ENCODE data around the gene PGBD2.
"Not testable (repeated sequence)": the region's sequence is repeated elsewhere in the genome, so short reads cannot be mapped to it uniquely, and the experiment has no call there.

Gene PGBD2

GRCh38 chr1:248873409-248873992 is 32.5 kb upstream of the PGBD2 start:
- Histone ChIP-seq H3K27me3 (no peaks in the 10 kb centered on the region), H3K9me3 (no peaks in the 10 kb centered on the region), H3K4me3 (ENCODE audit: low read depth, low read length) (peak overlapping the region; percentile 96), H3K36me3 (no peaks in the 10 kb centered on the region), H3K4me1 (no peaks in the 10 kb centered on the region)
- peak; percentile 95 for DNase-seq
- TF ChIP-seq, protein P1, sequence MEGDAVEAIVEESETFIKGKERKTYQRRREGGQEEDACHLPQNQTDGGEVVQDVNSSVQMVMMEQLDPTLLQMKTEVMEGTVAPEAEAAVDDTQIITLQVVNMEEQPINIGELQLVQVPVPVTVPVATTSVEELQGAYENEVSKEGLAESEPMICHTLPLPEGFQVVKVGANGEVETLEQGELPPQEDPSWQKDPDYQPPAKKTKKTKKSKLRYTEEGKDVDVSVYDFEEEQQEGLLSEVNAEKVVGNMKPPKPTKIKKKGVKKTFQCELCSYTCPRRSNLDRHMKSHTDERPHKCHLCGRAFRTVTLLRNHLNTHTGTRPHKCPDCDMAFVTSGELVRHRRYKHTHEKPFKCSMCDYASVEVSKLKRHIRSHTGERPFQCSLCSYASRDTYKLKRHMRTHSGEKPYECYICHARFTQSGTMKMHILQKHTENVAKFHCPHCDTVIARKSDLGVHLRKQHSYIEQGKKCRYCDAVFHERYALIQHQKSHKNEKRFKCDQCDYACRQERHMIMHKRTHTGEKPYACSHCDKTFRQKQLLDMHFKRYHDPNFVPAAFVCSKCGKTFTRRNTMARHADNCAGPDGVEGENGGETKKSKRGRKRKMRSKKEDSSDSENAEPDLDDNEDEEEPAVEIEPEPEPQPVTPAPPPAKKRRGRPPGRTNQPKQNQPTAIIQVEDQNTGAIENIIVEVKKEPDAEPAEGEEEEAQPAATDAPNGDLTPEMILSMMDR (IDR thresholded peaks at IDR 0.05; ENCODE audit: low read depth, low read length) = peak; percentile 8; the same call in 1 of the 2 replicates

DNA sequence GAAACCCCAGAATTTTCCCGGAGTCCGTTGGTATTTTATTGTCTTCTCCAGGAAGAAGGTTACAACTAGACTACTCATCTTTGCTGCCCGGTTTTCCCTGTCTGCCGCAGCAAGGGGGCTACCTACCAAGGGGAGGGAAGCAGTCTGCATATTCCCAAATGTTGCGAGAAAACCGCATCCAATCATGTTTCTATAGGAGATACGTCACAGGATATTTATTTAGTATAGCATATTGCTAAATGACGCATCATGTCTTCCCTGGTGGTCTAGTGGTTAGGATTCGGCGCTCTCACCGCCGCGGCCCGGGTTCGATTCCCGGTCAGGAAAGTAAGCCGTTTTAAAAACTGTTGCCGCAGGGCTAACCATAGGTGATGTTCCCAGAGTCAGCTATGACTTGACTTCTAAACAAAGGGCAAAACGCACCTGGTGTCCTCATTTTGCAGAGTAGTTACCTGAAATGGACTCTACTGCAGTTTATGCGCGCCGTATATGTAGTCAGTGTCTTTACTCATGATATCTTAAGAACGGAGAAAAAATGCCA is 32.0 kb upstream of the PGBD2 start:
- TF ChIP-seq, protein P1 (IDR thresholded peaks at IDR 0.05; ENCODE audit: low read depth, low read length) = no peak
- Histone ChIP-seq H3K4me3 (ENCODE audit: low read depth, low read length) (peak overlapping the region; percentile 96), H3K9me3 (no peaks in the 10 kb centered on the region), H3K27me3 (no peaks in the 10 kb centered on the region), H3K36me3 (no peaks in the 10 kb centered on the region), H3K4me1 (no peaks in the 10 kb centered on the region)
- DNase-seq = peak; percentile 60

GRCh38 chr1:248881261-248881660 is 24.8 kb upstream of the PGBD2 start:
- no peak for DNase-seq
- Histone ChIP-seq H3K36me3 (no peaks in the 10 kb centered on the region), H3K9me3 (no peaks in the 10 kb centered on the region), H3K4me1 (peaks cover 13% of the 10 kb centered on the region), H3K27me3 (no peaks in the 10 kb centered on the region), H3K4me3 (ENCODE audit: low read depth, low read length) (no peak overlapping the region)
- TF ChIP-seq, protein P1 (IDR thresholded peaks at IDR 0.05; ENCODE audit: low read depth, low read length) = no peak

DNA sequence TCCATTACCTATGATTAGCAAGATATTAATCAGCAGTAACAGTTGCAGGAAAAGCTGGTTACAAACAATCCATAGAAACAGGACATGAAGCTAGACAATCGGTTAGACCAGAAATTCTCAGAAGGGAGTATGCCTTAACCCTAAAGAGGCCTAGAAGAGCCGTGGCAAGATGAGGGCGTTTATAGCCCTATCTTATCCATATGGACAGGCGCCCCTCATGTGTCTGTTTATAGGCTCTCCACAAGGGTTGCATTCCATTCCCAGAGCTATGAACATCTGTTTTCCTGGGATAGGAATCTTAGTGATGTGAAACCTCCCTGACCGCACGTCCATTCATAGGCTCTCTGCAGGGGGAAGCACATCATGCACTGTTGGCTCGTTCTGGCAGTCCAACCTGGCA is 23.6 kb upstream of the PGBD2 start:
- DNase-seq; H3K9me3 ChIP-seq; H3K27me3 ChIP-seq; H3K4me3 ChIP-seq (ENCODE audit: low read depth, low read length); H3K36me3 ChIP-seq: not testable (repeated sequence)
- peaks cover 13% of the 10 kb centered on the region for H3K4me1 ChIP-seq

DNA sequence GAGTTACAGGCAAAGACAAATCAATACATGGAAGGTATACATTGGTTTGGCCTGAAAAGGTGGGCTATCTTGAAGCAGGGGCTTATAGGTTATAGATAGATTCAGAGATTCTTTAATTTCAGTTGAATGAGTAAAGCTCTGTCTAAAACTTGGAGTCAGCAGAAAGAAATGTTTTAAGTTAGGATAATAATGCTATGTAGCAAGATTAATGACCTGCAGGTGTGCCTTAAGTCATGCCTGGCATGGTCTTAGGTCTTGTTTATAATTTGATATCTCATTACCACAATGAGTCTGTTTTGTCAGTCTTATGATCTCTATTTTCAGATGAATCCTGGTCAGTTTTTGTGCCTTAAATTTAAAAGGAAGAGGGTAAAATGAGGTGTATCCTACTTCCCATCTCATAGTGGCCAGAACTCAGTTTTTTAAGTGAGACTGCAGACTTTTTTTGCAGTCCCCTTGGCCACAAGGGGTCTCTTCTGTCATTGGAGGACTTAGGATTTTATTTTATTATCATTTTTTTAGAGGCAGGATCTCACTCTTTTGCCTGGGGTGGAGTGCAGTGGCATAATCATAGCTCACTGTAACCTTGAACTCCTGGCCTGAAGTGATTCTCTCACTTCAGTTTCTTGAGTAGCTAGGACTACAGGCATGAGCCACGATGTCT is 21.3 kb upstream of the PGBD2 start:
- TF ChIP-seq, protein P1 (IDR thresholded peaks at IDR 0.05; ENCODE audit: low read depth, low read length) = 0 out of 2 replicates have a peak, but pooled peaks have one; percentile 21
- H3K9me3 ChIP-seq = no peaks in the 10 kb centered on the region
- no peak overlapping the region for H3K4me3 ChIP-seq (ENCODE audit: low read depth, low read length)
- no peaks in the 10 kb centered on the region for H3K36me3 ChIP-seq
- peaks cover 13% of the 10 kb centered on the region for H3K4me1 ChIP-seq
- no peaks in the 10 kb centered on the region for H3K27me3 ChIP-seq
- DNase-seq = no peak

DNA sequence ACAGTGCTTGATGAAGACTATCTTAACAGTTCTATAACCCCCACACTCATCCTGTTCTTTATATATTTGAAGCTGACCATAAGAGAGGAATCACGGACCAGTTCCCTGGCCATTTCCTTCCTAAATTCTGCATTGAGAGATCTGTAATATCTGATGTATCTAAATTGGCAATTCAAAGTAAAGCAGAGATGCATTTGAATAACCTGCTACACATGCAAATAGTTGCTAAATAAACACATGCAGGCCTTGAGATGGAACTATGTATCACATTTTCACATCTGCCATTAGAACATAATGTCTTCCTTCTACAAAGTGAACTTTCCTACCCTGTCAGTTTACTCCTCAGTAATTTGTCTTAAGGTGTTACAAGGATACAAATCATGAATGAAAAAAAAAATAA is 20.4 kb upstream of the PGBD2 start:
- no peaks in the 10 kb centered on the region for H3K9me3 ChIP-seq
- no peaks in the 10 kb centered on the region for H3K27me3 ChIP-seq
- DNase-seq = no peak
- TF ChIP-seq, protein P1 (IDR thresholded peaks at IDR 0.05; ENCODE audit: low read depth, low read length) = no peak
- H3K4me1 ChIP-seq = peaks cover 13% of the 10 kb centered on the region
- no peak overlapping the region for H3K4me3 ChIP-seq (ENCODE audit: low read depth, low read length)
- H3K36me3 ChIP-seq = no peaks in the 10 kb centered on the region

Data from BE2C (cell line).